Measurements from ENCODE around the gene SLC4A5.

DNA sequence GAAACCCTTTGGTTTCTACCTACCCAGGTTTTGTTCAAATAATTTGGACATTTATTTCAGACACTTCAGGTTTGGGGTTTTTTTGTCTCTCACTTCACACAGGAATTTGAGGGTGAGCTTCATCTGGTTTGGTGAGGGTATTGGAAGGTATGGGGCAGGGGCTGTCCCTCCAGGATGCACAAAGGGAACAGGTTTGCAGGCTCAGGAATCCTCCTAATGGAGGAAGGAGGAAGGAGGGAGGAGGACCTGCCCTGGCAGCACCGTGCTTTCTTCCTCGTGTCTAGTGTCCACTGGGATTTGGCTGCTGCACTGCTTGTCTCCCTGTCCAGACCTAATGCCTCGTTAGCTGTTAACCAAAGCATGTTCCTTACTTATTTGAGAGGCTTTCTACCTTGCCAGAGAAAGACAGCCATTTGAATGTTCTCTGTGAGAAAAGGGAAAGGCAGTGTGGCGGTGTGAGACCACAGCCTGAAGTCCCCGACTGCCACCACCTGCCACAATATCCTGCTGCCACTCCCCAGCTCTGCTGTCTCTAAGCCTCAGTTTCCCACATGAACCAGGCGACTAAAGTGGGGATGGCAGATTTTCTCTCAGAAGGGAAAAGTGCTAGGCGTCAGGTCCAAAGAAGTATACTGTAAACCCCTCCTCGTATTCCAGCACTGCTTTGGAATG, 2.2 kb upstream of the SLC4A5 start:
- TF ChIP-seq, protein P1, sequence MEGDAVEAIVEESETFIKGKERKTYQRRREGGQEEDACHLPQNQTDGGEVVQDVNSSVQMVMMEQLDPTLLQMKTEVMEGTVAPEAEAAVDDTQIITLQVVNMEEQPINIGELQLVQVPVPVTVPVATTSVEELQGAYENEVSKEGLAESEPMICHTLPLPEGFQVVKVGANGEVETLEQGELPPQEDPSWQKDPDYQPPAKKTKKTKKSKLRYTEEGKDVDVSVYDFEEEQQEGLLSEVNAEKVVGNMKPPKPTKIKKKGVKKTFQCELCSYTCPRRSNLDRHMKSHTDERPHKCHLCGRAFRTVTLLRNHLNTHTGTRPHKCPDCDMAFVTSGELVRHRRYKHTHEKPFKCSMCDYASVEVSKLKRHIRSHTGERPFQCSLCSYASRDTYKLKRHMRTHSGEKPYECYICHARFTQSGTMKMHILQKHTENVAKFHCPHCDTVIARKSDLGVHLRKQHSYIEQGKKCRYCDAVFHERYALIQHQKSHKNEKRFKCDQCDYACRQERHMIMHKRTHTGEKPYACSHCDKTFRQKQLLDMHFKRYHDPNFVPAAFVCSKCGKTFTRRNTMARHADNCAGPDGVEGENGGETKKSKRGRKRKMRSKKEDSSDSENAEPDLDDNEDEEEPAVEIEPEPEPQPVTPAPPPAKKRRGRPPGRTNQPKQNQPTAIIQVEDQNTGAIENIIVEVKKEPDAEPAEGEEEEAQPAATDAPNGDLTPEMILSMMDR (IDR thresholded peaks at IDR 0.05) = no peak
- TF ChIP-seq POLR2AphosphoS5 (IDR thresholded peaks at IDR 0.05; ENCODE audit: low read depth, low read length) (no peak), JUND (IDR thresholded peaks at IDR 0.05) (no peak), FOXJ3 (CRISPR knock-in tag; IDR thresholded peaks at IDR 0.05) (no peak), NRF1 (IDR thresholded peaks at IDR 0.05; ENCODE audit: low read depth, low read length) (no peak), SMC3 (IDR thresholded peaks at IDR 0.05; ENCODE audit: low read depth, low read length) (no peak), TCF12 (IDR thresholded peaks at IDR 0.05) (no peak), TAF1 (IDR thresholded peaks at IDR 0.05; ENCODE audit: borderline replicate concordance, low read depth, low read length) (no peak), EP300 (IDR thresholded peaks at IDR 0.05; ENCODE audit: borderline replicate concordance in 1 of 2, low read depth in 1 of 2, low read length in 1 of 2) (no peak), MXI1 (IDR thresholded peaks at IDR 0.05; ENCODE audit: low read depth, low read length) (no peak), RAD21 (IDR thresholded peaks at IDR 0.05; ENCODE audit: low read length) (no peak), RXRA (IDR thresholded peaks at IDR 0.05; ENCODE audit: borderline replicate concordance, low read depth) (no peak), RFX5 (IDR thresholded peaks at IDR 0.05; ENCODE audit: low read length) (no peak), CHD2 (IDR thresholded peaks at IDR 0.05; ENCODE audit: low read length, partially characterized antibody) (no peak)
